Skeletal muscle tissue (tissue), 4 donors: Measurements from ENCODE around the gene RPN2. TPM values are rescaled to one million over a fixed set of nuclear protein-coding genes. Genes with fewer than 3 reads are reported as not detected.
A peak's percentile ranks its signal among the peaks of the same experiment; 100 is the strongest.

ENCODE experiments used
- H3K27ac ChIP-seq: one replicate; pipeline ENCODE4 v1.7.0; 2013; ENCODE audit warnings: mild to moderate bottlenecking, low read depth, low read length, inconsistent platforms
- H3K27me3 ChIP-seq, 3 donors: one replicate each; pipeline ENCODE4 v1.7.0; 2013; ENCODE audit warnings: low read length in 3 of 3; ENCODE audit not compliant: control insufficient read depth in 3 of 3, insufficient read depth in 3 of 3
- H3K36me3 ChIP-seq, 3 donors: one replicate each; pipeline ENCODE4 v1.7.0; 2013; ENCODE audit warnings: low read length in 3 of 3; ENCODE audit not compliant: control insufficient read depth in 3 of 3, insufficient read depth in 3 of 3
- H3K4me1 ChIP-seq, 3 donors: one replicate each; pipeline ENCODE4 v1.7.0; 2013; ENCODE audit warnings: low read length in 3 of 3, mild to moderate bottlenecking in 3 of 3; ENCODE audit not compliant: control insufficient read depth in 3 of 3, insufficient read depth in 3 of 3
- H3K4me3 ChIP-seq, 3 donors: one replicate each; pipeline ENCODE4 v1.7.0; 2013; ENCODE audit warnings: low read length in 3 of 3
- H3K9ac ChIP-seq, 3 donors: one replicate each; pipeline ENCODE4 v1.7.0; 2013; ENCODE audit warnings: low read length in 3 of 3, mild to moderate bottlenecking in 3 of 3, moderate library complexity in 2 of 3, low read depth in 1 of 3
- H3K9me3 ChIP-seq, 3 donors: one replicate each; pipeline ENCODE4 v1.7.0; 2013; ENCODE audit warnings: low read length in 3 of 3; ENCODE audit not compliant: control insufficient read depth in 3 of 3
- total RNA-seq: library from RNA; depleted of rRNA; stranded (reverse); fragments of >200 nt; gene quantifications from one replicate; pipeline ENCODE4 v1.2.3, GENCODE V29; 2014
- donor health status: Osteomylitis.

The RPN2 gene
- total RNA-seq, 1 donor from 2014 or later = 117 TPM

GRCh38 chr20:37179683-37180524 is 774 bp downstream of the RPN2 start:
- Histone ChIP-seq H3K4me3 (peak overlapping the region; percentile 85 to 89 (median 89)), H3K27ac (peak overlapping the region; percentile 94), H3K9ac (peak overlapping the region; percentile 89 to 97 (median 97)), H3K9me3 (no peaks in the 10 kb centered on the region), H3K27me3 (no peaks in the 10 kb centered on the region), H3K36me3 (peaks cover 5 to 10% (median 7%) of the 10 kb centered on the region in 3 donors), H3K4me1 (peaks cover 19 to 30% (median 27%) of the 10 kb centered on the region in 3 donors)

- H3K27ac ChIP-seq = no peak overlapping the region
- H3K4me1 ChIP-seq = peaks cover 20 to 29% (median 21%) of the 10 kb centered on the region in 3 donors
- peaks cover 9 to 24% (median 14%) of the 10 kb centered on the region in 3 donors for H3K36me3 ChIP-seq
- H3K4me3 ChIP-seq = no peak overlapping the region
- no peak overlapping the region for H3K9ac ChIP-seq
- no peaks in the 10 kb centered on the region for H3K27me3 ChIP-seq
- no peaks in the 10 kb centered on the region for H3K9me3 ChIP-seq
Observed at GRCh38 chr20:37185686-37186085, 6.6 kb downstream of the RPN2 start.

GRCh38 chr20:37188787-37189186 is 9.7 kb downstream of the RPN2 start:
- Histone ChIP-seq H3K9ac (no peak overlapping the region), H3K27me3 (no peaks in the 10 kb centered on the region), H3K27ac (no peak overlapping the region), H3K4me1 (peaks cover 15 to 45% (median 30%) of the 10 kb centered on the region in 3 donors), H3K36me3 (peaks cover 9 to 22% (median 14%) of the 10 kb centered on the region in 3 donors), H3K9me3 (no peaks in the 10 kb centered on the region), H3K4me3 (no peak overlapping the region)

- H3K36me3 ChIP-seq = peaks cover 4 to 18% (median 9%) of the 10 kb centered on the region in 3 donors
- no peaks in the 10 kb centered on the region for H3K27me3 ChIP-seq
- no peak overlapping the region for H3K4me3 ChIP-seq
- H3K4me1 ChIP-seq = peaks cover 15 to 44% (median 34%) of the 10 kb centered on the region in 3 donors
- peak overlapping the region; percentile 67 for H3K27ac ChIP-seq
- H3K9ac ChIP-seq = peak overlapping the region in 1 of 3 donors; percentile 33
- H3K9me3 ChIP-seq = no peaks in the 10 kb centered on the region
Observed at GRCh38 chr20:37189416-37190016, 10.4 kb downstream of the RPN2 start.

GRCh38 chr20:37190354-37191112 is 11.4 kb downstream of the RPN2 start:
- Histone ChIP-seq H3K27me3 (no peaks in the 10 kb centered on the region), H3K4me3 (no peak overlapping the region), H3K27ac (peak overlapping the region; percentile 67), H3K9ac (peak overlapping the region in 2 of 3 donors; percentile 17 to 33), H3K36me3 (peaks cover 0 to 13% (median 6%) of the 10 kb centered on the region in 3 donors), H3K9me3 (no peaks in the 10 kb centered on the region), H3K4me1 (peaks cover 17 to 54% (median 44%) of the 10 kb centered on the region in 3 donors)

- no peaks in the 10 kb centered on the region for H3K27me3 ChIP-seq
- H3K9me3 ChIP-seq = no peaks in the 10 kb centered on the region
- H3K4me3 ChIP-seq = no peak overlapping the region
- peaks cover 17 to 54% (median 44%) of the 10 kb centered on the region in 3 donors for H3K4me1 ChIP-seq
- H3K27ac ChIP-seq = no peak overlapping the region
- peak overlapping the region in 1 of 3 donors; percentile 20 for H3K9ac ChIP-seq
- peaks cover 0 to 2% (median 0%) of the 10 kb centered on the region in 3 donors for H3K36me3 ChIP-seq
Observed at GRCh38 chr20:37192137-37192854, 13.2 kb downstream of the RPN2 start.

- no peak overlapping the region for H3K27ac ChIP-seq
- no peaks in the 10 kb centered on the region for H3K9me3 ChIP-seq
- H3K4me1 ChIP-seq = peaks cover 17 to 55% (median 46%) of the 10 kb centered on the region in 3 donors
- H3K4me3 ChIP-seq = no peak overlapping the region
- H3K36me3 ChIP-seq = peaks cover 0 to 2% (median 0%) of the 10 kb centered on the region in 3 donors
- peak overlapping the region in 1 of 3 donors; percentile 10 for H3K9ac ChIP-seq
- no peaks in the 10 kb centered on the region for H3K27me3 ChIP-seq
Observed at GRCh38 chr20:37193226-37193625, 14.1 kb downstream of the RPN2 start.

GRCh38 chr20:37193821-37194220 is 14.7 kb downstream of the RPN2 start:
- H3K27me3 ChIP-seq = no peaks in the 10 kb centered on the region
- peak overlapping the region in 1 of 3 donors; percentile 10 for H3K9ac ChIP-seq
- no peaks in the 10 kb centered on the region for H3K9me3 ChIP-seq
- H3K4me3 ChIP-seq = no peak overlapping the region
- peaks cover 2 to 3% (median 3%) of the 10 kb centered on the region in 3 donors for H3K36me3 ChIP-seq
- H3K27ac ChIP-seq = no peak overlapping the region
- H3K4me1 ChIP-seq = peaks cover 17 to 60% (median 50%) of the 10 kb centered on the region in 3 donors
